Measurements from ENCODE around the gene DUX4.
"Not testable (repeated sequence)": the region's sequence is repeated elsewhere in the genome, so short reads cannot be mapped to it uniquely, and the experiment has no call there.

The DUX4 gene

DNA sequence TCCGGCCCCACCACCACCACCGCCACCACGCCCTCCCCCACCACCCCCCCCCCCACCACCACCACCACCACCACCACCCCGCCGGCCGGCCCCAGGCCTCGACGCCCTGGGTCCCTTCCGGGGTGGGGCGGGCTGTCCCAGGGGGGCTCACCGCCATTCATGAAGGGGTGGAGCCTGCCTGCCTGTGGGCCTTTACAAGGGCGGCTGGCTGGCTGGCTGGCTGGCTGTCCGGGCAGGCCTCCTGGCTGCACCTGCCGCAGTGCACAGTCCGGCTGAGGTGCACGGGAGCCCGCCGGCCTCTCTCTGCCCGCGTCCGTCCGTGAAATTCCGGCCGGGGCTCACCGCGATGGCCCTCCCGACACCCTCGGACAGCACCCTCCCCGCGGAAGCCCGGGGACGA, at the start of gene DUX4:
Gene DUX4, plus strand, starts transcription at position 347 of the 400 bp plus-strand sequence. Its CDS starts 0 bp downstream, at position 347.
- not testable (repeated sequence) for DNase-seq

DNA sequence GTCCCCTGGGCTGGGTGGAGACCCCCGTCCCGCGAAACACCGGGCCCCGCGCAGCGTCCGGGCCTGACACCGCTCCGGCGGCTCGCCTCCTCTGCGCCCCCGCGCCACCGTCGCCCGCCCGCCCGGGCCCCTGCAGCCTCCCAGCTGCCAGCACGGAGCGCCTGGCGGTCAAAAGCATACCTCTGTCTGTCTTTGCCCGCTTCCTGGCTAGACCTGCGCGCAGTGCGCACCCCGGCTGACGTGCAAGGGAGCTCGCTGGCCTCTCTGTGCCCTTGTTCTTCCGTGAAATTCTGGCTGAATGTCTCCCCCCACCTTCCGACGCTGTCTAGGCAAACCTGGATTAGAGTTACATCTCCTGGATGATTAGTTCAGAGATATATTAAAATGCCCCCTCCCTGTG, 1.9 kb downstream of the DUX4 start:
- DNase-seq: not testable (repeated sequence)

DNA sequence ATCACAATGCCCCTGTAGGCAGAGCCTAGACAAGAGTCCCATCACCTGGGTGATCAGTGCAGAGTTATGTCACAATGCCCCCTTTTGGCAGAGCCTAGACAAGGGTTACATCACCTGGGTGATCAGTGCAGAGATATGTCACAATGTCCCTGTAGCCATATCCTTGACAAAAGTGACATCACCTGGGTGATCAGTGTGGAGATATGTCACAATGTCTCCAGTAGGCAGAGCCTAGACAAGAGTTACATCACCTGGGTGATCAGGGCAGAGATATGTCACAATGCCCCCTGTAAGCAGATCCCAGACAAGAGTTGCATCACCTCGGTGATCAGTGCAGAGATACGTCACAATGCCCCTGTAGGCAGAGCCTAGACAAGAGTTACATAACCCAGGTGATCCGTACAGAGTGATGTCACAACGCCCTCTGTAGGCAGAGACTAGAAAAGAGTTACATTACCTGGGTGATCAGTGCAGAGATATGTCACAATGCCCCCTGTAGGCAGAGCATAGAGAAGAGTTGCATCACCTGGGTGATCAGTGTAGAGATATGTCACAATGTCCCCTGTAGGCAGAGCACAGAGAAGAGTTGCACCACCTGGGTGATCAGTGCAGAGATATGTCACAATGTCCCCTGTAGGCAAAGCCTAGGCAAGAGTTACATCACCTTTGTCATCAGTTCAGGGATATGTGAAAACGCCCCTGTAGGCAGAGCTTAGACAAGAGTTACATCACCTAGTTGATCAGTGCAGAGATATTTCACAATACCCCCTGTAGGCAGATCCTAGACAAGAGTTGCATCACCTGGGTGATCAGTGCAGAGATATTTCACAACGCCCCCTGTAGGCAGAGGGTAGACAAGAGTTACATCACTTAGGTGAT, 4.4 kb downstream of the DUX4 start:
- not testable (repeated sequence) for DNase-seq

DNA sequence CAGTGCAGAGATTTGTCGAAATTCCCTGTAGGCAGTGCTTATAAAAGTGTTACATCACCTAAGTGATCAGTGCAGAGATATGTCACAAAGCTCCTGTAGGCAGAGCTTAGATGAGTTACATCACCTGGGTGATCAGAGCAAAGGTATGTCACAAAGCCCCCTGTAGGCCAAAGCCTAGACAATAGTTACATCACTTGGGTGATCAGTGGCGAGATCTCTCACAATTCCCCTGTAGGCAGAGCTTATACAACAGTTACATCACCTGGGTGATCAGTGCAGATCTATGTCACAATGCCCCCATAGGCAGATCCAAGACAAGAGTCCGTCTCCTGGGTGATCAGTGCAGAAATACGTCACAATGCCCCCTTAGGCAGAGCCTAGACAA, 5.0 kb downstream of the DUX4 start:
- not testable (repeated sequence) for DNase-seq

DNA sequence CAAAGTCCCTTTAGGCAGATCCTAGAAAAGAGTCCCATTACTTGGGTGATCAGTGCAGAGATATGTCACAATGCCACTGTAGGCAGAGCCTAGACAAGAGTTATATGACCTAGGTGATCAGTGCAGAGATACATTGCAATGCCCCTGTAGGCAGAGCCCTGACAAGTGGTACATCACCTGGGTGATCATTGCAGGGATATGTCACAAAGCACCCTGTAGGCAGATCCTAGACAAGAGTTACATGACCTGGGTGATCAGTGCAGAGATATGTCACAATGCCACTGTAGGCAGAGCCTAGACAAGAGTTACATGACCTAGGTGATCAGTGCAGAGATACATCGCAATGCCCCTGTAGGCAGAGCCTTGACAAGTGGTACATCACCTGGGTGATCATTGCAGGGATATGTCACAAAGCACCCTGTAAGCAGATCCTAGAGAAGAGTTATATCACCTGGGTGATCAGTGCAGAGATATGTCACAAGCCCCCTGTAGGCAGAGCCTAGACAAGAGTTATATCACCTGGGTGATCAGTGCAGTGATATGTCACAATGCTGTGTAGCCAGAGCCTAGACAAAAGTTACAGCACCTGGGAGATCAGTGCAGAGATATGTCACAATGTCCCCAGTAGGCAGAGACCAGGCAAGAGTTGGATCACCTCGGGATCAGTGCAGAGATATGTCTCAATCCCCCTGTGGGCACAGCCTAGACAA, 5.6 kb downstream of the DUX4 start:
- DNase-seq: not testable (repeated sequence)

DNA sequence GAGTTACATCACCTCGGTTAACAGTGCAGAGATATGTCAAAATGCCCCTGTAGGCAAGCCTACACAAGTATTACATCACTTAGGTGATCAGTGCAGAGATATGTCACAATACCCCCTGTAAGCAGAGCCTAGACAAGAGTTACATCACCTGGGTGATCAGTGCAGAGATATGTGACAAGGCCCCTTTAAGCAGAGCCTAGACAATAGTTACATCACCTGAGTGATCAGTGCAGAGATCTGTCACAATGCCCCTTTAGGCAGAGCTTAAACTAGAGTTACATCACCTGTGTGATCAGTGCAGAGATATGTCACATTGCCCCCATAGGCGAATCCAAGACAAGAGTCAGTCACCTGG, 6.1 kb downstream of the DUX4 start:
- DNase-seq: not testable (repeated sequence)

DNA sequence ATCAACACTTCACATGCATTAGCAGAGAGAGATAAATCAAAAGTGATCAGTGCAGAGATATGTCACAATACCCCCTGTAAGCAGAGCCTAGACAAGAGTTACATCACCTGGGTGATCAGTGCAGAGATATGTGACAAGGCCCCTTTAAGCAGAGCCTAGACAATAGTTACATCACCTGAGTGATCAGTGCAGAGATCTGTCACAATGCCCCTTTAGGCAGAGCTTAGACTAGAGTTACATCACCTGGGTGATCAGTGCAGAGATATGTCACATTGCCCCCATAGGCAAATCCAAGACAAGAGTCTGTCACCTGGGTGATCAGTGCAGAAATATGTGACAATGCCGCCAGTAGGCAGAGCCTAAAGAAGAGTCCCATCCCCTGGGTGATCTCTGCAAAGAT, 7.4 kb downstream of the DUX4 start:
- DNase-seq: not testable (repeated sequence)

DNA sequence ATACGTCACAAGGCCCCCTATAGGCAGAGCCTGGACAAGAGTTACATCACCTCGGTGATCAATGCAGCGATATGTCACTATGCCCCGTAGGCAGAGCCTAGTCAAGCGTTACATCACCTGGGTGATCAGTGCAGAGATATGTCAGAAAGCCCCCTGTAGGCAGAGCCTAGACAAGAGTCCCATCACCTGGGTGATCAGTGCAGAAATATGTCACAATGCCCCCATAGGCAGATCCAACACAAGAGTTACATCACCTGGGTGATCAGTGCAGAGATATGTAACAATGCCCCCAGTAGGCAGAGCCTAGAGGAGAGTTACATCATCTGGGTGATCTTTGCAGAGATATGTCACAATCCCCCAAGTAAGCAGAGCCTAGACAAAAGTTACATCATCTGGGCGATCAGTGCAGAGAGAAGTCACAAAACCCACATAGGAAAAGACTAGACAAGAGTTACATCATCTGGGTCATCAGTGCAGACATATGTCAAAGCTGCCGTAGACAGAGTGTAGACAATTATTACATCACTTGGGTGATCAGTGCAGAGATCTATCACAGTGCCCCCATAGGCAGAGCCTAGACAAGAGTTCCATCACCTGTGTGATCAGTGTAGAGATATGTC, 8.0 kb downstream of the DUX4 start:
- DNase-seq: not testable (repeated sequence)

DNA sequence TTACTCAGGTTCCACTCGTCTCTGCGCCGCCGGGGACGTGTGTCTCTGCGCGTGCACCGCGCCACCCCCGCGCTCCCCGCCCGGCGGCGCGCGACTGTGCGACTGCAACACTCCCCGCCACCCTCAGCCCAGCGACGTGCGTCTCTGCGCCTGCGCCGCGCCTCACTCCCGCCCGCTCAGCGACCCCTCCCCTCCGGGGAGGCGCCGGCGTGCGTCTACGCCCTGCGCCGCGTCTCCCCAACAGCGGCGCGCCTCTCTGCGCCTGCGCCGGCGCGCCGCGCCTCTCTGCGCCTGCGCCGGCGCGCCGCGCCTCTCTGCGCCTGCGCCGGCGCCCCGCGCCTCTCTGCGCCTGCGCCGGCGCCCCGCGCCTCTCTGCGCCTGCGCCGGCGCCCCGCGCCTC, 29.9 kb downstream of the DUX4 start:
- DNase-seq: not testable (repeated sequence)

Measured in NCI-H1048 (cell line).